ENCODE data around the gene MLC1.

GRCh38 chr22:50035976-50036724 lies 49.1 kb downstream of the MLC1 start:
- TF ChIP-seq, protein P1, sequence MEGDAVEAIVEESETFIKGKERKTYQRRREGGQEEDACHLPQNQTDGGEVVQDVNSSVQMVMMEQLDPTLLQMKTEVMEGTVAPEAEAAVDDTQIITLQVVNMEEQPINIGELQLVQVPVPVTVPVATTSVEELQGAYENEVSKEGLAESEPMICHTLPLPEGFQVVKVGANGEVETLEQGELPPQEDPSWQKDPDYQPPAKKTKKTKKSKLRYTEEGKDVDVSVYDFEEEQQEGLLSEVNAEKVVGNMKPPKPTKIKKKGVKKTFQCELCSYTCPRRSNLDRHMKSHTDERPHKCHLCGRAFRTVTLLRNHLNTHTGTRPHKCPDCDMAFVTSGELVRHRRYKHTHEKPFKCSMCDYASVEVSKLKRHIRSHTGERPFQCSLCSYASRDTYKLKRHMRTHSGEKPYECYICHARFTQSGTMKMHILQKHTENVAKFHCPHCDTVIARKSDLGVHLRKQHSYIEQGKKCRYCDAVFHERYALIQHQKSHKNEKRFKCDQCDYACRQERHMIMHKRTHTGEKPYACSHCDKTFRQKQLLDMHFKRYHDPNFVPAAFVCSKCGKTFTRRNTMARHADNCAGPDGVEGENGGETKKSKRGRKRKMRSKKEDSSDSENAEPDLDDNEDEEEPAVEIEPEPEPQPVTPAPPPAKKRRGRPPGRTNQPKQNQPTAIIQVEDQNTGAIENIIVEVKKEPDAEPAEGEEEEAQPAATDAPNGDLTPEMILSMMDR (IDR thresholded peaks at IDR 0.05 in 4 of 5, conservative IDR thresholded peaks at IDR 0.05 in 1 of 5), result no peak
- TF ChIP-seq POLR2A (IDR thresholded peaks at IDR 0.05), result no peak
